HuH-7 (cell line): ENCODE data around the gene CD101.
A peak's percentile ranks its signal among the peaks of the same experiment; 100 is the strongest.

Experiments used
- DNase-seq: peaks from one replicate; pipeline ENCODE4 v3.0.0; 2011; ENCODE audit warnings: low spot score

The CD101 gene

DNA sequence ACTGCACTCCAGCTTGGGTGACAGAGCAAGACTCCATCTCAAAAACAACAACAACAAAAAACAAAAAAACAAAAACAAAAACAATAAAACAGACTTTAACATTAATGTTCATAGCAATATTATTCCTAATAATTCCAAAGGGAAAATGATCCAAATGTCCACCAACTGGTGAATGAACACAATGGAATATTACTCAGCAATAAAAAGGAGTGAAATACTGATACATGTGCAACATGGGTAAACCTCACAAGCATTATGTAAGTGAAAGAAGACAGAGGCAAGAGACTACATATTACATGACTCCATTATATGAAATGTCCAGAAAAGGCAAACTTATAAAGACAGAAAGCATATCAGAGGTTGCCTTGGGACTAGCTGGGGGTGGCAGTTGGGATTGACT lies 52.5 kb downstream of the CD101 start:
- DNase-seq, result no peak

DNA sequence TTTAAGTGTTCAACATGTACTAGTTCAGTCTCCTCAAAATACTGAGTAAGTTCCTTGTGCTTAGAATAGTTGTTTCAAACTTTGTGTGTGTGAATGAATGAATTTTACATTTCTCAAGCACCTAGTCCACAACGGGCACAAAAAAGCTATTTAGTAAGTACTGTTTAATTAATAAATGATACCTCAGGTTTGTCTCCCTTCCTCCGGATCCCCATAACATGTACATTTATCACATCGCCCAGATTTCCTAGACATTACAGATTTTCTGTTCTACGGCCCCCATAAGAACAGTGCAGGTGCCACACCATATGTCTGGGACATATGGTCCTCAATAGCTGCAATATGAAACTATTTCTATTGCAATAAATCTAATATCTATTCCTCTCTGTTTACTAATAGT lies 57.2 kb downstream of the CD101 start:
- no peak for DNase-seq

DNA sequence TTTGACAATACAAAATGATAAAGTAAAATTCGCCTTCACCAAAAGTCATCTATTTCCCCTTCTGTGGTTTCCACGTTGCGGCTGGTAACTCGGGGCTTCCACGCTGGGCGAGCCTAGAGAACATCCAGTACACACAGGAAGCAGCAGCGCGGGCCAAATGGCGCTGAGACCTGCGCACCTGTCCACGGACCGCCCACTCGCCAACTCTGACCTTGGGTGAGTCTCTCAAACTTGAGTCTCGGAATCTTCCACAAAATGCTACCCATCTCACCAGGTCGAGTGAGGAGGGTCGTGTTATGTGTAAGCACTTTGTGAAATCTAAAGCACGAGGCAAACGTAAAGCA lies 57.7 kb downstream of the CD101 start:
- DNase-seq, result peak; percentile 23

DNA sequence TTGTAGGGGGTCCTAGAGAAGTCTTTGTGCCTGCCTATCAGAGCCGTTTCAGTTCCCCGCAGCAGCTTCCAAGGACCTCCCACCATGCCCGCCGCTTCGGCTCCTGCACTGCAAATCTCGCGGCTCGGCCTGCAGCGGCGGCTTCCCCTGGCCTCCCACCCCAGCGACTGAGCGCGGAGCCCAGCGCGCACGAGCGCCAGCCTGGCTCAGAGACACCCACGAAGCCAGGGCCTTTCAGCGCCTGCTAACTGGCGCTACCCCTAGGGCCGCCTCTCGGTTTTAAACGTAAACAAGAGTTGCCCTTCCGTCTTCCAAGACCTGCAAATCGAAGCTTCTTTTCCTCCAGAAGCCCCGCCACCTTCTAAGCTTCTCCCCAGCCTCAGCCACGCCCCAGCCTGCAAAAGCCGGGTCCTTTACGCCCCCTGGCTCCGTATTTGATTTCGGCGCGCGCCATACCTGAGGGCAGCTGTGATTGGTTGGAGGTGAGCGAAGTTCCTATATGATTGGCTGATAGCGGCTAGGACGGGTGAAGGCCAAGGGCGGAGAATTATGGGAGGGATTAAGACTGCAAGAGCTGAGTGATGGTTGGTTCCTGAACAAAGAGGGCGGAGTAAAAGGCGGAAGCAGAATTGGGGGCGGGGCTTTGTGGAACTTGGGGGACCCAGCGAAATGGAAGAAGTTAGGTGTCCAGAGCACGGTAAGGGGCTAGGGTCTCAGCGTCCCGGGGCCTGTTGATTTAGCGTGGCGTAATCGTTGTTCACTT lies 58.3 kb downstream of the CD101 start, which contains the start of gene TTF2:
TTF2 (plus strand) TSS at position 649 of the 763 bp plus-strand sequence; CDS start at position 670, 21 bp downstream.
- DNase-seq, result peak; percentile 95

DNA sequence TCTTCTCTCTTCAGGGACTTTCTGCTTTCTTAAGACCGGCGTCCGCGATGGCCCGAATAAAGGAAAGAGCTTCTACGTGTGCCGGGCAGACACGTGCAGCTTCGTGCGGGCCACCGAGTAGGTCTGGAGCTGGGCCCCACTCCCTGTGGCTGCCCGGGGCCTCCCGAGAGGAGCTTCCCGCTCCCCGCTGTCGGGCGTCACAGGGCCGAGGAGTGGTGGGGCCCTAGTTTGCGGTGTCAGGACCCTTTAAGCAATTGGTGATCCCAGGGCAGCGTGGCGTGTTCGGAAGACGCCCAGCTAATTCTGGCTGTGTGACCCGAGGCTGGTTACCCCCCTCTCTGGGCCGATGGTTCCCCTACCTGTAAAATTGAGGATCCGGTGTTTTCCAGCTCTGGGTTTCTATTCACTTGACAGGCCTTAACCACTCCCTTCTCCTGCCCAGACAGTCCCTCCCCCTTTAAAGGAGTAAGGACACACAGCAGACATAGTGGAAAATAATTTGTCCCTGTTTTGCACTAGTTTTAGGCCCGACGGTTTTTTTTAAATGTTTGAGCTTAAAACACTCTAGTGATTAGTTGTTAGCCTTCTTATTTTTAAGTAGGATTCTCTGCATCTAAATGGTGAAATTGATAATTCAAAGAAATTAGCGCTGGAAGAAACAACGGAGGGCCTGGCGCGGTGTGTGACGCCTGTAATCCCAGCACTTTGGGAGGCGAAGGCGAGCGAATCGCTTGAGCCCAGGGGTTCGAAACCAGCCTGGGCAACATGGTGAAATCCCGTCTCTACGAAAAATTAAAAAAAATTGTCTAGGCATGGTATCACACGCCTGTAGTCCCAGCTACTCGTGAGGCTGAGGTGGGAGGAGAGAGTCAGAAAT lies 59.1 kb downstream of the CD101 start:
- DNase-seq, result peak; percentile 53

DNA sequence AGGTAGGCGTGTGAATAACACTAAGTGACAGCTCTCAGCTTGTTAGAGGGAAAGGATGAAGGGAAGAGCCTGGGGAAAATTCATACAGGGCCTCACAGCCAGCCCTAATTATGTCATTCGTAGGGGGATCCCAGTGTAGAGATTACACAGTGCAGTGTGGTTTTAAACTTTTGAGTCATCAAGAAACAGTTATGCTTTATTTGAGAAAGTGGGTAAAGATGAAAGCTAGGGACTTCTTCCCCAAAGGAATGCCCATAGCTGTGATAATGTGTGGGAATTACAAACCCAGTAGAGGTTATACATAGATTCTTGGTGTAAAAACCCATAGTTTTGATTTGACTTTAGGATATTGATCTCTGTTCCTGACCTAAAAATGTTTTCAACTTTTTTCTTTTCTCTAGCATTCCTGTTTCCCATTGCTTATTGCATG lies 60.4 kb downstream of the CD101 start:
- no peak for DNase-seq

DNA sequence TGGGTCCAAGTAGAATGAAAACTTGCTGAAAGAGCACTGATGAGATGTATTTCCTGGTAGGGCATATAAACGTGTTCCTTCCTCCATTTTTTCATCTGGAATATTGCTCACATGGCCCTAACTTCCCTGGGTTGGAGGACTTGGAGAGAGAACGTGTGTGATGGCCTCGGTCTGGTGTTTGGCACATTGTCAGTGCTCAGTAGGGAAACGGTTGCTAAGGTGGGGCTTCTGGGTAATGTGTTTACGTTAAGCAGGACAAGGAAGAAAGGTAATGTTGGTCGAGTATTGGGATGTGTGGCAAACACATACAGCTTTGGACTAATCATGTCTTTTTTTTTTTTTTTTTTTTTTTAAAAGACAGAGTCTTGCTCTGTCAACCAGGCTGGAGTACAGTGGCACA lies 64.8 kb downstream of the CD101 start:
- no peak for DNase-seq

DNA sequence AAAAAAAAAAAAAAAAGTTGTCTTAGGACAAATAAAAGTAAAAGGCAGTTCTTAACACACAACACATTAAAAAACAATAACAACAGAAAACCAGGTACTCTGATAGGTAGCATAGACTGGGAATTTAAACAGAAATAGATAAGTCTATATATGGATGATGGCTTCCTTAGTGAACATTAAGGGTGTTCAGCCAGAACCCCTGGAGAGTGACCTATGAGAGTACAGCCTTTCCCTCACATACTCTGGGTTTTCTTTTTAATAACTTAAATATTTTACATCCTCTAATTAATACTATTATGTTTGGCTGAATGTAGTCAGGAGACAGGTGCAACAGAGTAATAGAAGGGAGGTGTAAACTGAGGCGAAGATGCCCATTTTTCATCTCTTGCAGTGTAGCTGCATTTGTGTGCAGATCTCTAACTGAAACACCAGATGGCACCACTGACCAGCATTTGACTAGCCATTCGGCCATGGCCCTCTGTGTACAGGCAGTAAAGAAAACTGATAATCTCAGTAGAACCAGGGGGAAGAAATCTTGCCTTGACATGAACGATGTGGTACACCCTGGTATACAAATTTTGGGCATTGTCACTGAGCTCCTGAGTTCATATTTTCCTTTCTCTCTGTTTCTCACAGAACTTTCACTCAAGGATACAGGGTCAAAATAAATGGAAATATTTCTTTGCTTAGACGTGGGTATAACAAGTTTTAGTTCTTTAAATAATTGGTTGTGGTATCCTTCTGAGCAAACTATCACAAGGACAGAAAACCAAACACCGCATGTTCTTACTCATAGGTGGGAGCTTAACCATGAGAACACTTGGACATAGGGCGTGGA lies 66.2 kb downstream of the CD101 start:
- peak; percentile 64 for DNase-seq

DNA sequence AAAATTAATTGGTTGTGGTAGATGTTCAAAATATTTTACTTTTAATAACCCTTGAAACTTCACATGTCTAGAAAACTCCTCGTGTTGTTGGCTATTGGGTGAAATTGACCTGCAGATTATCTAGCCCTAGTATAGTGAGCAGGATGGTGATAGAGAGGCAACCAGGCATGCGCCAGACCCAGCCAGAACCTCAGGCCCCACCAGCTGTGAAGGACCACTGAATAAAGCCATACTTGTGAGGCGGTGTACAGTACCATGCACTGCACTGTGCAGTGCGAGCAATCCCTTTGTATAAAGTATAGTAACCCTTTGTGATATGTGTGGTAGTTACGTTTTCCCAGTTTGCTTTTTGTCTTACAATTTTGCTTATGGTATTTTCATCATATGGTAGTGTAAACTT lies 67.0 kb downstream of the CD101 start:
- no peak for DNase-seq

DNA sequence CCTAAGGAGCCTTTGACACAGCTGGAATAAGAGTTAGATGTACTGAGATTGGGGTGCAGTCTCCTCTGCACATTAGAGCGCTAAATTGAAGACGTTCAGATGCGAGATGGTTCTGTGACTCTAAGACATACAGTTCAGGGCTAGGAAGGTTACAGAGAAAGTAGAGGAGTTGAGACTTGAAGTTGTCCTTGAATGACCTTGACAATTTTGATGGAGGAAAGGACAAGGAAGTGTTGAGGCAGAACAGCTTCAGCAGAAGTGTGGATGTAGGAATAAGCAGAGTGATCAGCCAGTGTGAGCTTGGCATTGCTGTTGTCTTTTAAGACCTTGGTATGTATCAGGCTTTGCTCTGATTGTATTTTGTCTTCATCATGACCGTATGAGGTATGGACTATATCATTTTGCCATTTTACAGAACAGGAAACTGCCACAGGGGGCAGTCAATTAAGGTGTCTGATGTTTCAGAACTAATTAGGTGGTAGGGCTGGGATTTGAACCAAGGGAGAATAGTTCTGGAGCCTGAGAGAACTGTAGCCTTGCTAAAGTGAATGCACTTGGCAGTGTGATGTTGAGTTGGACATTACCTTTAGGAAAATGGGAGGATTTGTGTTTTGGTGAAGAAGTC lies 67.8 kb downstream of the CD101 start:
- no peak for DNase-seq

DNA sequence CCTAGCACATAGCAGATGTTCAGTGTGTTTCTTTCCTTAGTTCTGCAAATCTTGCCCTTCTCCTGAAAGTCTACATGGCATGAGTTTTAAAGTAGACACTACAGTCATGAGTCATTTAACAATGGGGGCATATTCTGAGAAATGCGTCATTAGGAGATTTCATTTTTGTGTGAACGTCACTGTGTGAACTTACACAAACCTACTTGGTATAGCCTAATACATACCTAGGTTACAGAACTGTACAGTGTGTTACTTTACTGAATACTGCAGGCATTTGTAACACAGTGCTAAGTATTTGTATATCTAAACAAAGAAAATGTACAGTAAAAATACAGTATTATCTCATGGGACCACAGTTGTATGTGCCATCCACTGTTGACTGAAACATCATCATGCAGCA lies 68.6 kb downstream of the CD101 start:
- no peak for DNase-seq

DNA sequence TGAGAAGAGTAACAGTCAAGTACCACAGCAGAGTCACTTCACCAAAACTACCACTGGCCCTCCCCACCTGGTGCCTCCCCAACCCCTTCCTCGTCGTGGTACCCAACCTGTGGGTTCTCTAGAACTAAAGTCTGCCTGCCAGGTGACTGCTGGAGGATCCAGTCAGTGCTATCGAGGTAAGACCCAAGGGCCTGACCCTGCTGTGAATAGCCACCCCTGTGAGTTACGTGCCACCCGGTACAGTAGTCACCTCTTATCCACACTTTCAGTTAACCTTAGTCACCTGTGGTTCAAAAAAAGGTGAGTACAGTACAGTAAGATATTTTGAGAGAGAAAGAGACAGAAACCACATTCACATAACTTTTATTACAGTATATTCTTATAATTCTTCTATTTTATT lies 75.1 kb downstream of the CD101 start:
- DNase-seq, result no peak

DNA sequence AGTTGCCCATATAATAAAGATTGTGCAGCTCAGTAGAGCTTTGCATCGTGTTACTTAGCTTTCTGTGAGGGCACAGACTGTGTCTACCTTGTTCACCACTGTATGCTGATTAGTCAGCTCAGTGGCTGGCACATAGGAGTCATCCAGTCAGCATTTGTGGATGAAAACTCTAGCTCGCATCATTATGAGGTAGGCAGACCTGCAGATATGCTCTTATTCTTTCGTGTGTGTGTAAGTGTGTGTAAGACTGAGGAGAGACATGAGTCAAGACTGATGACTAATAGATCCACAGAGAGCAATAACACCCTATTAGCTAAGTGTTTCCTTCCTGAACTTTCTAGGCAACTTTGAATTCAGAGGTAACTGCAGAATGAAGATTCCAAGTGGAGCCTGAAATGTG lies 75.7 kb downstream of the CD101 start:
- no peak for DNase-seq

DNA sequence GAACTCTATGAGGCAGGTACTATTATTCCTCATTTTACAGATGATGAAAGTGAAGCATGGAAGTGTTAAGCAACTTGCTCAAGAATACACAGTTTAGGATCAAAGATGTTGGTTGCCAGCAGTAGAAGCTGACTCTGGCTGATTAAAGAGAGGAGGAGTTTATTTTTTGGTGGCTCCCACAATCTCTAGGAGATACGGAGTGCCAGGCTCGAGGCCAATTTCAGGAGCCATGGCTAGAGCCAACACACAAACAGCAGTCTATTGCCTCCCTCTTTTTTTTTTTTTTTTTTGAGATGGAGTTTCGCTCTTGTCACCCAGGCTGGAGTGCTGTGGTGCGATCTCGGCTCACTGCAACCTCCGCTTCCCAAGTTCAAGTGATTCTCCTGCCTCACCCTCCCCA lies 78.2 kb downstream of the CD101 start:
- DNase-seq, result no peak

DNA sequence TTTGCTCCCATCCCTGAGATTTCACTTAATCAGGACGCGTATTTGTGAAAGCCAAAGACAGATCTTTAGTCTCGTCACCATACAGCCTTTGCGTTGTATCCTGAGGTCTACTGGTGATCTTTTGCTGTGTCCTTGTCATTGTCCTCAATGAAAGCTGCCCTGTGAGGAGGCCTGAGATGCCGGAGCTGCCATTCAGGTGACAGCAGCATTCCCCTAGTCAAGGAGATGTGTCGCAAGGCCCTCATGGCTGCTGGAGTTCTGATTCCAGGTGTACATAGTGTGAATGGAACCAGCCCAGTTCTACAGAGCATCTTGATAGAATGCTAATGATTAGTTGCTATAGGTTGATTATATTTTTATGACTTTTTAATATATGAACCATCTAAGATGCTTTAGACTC lies 82.7 kb downstream of the CD101 start:
- no peak for DNase-seq
